Activated CD4-positive, alpha-beta T cell treated with anti-CD3 and anti-CD28 coated beads for 1 hour (primary cell): ENCODE data around the gene CNNM2.
"Not testable (repeated sequence)": the region's sequence is repeated elsewhere in the genome, so short reads cannot be mapped to it uniquely, and the experiment has no call there.

Experiments
- DNase-seq: peaks from one replicate; pipeline ENCODE4 v3.0.0-alpha.2; 2020

The CNNM2 gene

GRCh38 chr10:103042129-103042528 is 124.0 kb downstream of the CNNM2 start:
- DNase-seq: no peak

DNA sequence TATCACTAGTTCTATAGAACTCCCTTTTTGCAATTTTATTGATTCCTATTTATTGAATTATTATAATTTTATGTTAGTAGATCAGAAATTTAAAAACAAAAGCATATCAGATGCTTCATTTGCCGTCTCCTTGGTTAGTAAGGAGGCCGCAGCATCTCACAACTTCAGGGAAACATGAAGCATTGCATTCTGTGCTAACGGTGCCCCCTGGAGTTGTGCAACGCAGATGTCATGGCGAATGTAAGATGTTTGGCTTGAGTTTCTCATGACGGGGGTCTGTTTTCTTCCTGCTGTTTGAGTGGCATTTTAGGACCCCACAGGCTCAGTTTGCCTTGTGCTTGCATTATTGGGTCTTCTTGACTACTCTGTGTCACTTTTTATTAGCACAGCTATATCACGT is 124.8 kb downstream of the CNNM2 start:
- DNase-seq: no peak

DNA sequence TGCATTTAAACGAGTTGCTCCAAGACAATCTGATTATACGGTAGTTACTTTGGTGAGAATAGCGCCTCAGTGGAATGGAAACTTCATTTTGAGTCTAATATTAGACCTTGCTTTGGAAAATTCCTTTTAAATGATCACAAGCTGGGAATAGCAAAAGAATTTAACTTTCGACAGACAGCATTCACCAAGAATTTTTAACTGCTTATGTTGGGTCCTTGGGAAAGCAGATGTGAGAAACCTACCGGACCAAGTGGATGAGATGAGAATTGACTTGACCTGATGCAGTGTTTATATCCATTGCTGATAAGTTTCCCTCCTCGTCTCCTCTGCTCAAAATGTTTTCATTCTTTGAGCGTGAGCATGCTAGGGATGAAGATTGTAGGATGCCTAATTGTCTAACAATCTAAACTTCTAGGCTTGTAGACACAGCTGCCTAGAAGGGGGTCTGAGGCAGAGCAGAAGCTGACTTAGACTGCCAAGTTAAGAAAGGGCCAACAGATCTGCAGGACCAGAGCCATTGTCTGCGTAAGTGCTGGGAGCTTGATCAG is 126.9 kb downstream of the CNNM2 start:
- DNase-seq: no peak

DNA sequence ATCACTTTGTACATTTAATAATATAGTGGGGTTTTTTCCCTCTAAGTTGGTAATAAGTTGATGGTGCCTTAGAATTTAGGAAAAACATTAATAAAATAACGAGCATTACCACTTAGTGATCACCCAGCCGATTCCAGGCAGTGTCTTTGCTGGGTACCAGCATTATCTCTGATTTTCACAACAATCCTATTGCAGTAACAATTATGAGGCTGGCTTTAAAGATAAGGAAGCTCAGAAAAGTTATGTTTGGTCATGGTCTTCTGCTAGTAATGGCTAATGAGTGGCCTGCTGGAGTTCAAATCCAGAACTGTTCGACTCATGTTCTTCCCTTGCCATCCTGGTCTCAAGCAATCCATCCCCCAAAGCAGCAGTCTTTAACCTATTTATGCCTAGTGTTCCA is 127.9 kb downstream of the CNNM2 start:
- no peak for DNase-seq

DNA sequence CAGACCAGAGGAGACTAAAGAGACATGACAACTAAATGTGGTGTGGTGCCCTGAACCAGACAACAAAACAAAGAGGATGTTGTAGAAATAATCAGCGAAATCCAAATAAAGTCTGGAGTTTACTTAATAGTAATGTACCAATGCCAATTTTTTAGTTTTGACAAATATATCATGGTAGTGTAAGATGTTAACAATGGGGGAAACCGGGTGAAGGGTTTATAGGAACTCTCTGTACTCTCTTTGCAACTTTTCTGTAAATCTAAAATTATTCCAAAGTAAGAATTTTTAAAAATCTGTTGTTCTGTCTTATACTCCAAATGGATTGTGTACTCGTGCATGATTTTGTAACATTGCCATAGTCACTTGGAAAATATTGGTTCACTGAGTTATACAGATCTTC is 129.3 kb downstream of the CNNM2 start:
- DNase-seq: no peak

- DNase-seq: no peak
These were observed 131.1 kb downstream of the CNNM2 start for GRCh38 chr10:103049237-103049636.

- DNase-seq: no peak
These were observed 135.8 kb downstream of the CNNM2 start for GRCh38 chr10:103053659-103054581.

- no peak for DNase-seq
These were observed 136.5 kb downstream of the CNNM2 start for GRCh38 chr10:103054621-103055020.

DNA sequence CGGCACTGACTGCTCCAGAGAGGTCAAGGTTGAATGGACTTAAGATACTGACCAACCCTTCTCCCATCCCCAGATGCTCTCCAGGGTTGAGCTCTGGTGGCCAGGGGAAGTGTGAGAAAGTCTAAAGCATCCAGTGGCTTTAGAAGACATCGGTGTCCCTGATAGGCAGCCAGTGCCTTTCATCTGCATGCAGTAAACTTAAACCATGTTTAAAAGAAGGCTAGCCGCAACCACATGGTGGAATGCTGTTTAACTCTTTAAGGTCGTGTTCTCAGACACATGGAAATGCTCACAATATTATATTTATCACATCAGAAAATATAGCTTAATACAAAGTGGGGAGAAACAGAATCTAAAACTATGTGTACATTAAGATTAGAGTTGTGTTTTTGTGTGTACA is 137.0 kb downstream of the CNNM2 start:
- no peak for DNase-seq

DNA sequence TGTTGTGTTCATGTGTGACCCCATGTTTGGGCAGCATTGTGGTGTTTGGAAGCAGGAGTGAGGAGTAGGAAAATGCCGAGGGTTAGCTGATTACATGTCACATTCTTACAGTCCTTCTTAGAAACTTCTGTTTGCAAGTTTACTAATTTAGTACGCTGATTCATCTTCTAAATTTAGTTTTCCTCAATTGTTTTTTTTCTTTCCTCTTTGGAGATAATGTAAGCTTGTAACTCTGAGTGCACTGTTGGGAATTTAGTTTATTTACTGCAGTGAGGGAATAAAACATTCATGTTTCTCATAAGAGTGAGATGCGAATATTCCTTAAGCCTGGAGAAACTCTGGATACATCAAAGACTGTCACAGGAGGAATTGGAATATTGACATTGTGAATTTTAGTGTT is 139.9 kb downstream of the CNNM2 start:
- no peak for DNase-seq

- DNase-seq: no peak
These were observed 142.5 kb downstream of the CNNM2 start for GRCh38 chr10:103060575-103060974.

DNA sequence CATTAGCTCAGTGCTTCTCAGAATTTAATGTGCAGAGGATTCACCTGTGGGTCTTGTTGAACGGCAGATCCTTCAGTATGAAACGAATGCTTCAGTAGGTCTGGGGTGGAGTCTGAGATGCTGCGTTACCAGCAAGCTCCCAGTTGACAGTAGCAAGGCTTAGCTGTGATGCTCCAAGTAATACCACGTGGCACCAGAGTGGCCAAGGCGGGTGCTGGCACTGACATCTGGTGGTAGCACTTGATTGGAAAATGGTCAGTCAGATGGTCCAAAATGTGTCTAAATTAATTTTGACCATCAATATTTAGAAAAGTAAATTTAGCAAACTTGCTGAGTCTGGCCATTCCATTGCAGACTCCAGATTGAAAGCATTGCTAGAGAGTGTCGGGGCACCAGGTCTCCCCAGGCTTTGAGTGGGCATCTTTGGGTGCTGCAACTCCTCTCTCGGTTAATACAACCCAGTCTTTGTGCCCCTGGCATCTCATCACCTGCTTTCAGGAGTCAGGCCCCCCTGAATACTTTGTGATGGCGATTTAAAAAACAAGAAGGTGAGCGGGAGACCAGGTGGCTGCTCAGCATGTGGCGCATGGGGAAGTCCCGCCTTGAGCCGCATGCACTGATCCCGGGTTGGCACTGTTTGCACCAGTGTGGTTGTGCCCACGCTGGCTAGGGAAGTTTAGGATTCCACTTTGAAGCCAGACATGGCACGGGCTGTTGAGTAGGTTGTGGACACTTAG is 144.9 kb downstream of the CNNM2 start:
- DNase-seq: no peak

GRCh38 chr10:103064956-103065355 is 146.9 kb downstream of the CNNM2 start:
- no peak for DNase-seq

DNA sequence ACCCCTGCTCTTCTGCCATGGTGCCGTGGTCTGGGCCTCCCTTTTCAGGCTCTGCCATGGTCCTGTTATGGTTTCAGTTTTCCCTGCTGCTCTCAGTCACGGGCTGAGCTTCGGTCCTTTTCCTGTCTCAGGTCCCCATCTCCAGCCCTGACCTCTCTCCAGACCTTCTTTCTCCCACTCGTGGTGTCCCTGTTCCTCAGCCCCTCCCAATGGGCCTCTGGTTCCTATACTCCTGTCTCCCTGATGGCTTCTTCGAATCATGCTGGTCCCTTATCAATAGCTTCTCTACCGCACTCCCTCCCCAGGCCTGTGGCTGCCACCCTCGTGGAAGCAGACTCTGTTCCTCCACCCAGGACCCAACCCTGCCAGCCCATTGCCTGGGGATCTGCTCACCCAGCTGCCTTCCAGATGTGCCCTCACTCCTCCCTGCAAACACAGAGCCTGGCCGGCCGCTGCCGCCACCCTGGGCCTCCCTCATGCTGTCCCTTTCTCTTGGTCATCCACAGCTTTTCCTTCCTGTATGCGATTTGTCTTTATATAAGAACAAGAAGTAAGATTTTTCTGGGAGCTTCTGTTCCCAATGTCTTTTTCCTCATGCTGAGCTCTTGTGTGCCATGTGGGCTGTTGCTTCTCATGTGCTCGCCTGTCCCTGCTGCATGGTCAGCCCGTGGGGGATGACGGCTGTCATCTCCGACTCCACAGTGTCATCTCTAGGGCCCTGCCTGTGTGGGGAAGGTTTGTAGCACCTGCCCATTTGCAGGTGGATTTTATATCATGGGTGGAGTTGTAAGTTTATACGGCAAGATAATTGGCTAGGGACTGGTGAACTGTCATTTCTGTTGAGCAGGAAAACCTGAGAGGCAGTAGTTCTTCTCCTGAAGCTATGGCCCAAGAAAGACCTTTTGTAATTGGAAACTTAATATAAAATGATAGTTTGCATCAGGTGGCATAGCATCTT is 148.3 kb downstream of the CNNM2 start:
- DNase-seq: no peak

- not testable (repeated sequence) for DNase-seq
These were observed 149.0 kb downstream of the CNNM2 start for GRCh38 chr10:103067099-103067477.

- no peak for DNase-seq
These were observed 149.4 kb downstream of the CNNM2 start for GRCh38 chr10:103067484-103067883.

DNA sequence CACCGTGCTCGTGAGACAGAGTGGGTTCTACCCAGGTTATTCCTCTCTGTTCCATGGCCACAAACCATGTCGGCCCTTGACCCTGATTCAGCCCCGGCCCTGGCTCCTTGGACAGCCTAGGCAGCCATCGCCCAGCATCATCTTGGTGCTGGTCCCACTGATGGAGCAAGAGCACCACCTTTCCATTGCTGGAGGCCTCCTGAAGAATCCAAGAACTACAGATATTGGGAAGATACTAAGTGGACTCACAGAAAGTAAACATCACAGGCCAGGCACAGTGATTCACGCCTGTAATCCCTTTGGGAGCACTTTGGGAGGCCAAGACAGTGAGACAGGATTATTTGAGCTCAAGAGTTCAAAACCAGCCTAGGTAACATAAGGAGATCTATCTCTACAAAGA is 149.9 kb downstream of the CNNM2 start:
- no peak for DNase-seq

GRCh38 chr10:103069453-103070331 is 151.6 kb downstream of the CNNM2 start:
- peak; percentile 53 for DNase-seq

GRCh38 chr10:103072276-103072675 is 154.2 kb downstream of the CNNM2 start:
- no peak for DNase-seq

DNA sequence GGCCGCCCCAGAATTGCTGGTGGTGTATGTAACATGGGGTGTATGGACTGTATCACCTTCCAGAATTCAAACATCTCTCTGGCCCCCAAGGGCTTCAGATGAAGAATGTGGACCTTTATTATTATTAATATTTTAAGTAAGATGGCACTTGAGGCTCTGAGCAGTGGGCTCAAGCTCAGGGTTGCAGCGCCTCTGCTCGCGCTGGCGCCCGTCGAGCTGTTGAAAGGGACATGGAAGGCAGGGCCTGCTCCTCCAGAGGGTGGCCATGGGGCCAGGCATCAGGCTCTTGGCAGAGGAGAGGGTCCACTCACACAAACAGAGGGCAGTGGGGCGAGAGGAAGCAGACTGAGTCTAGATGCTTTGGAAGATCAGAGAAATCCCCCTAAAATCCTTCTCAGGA is 154.8 kb downstream of the CNNM2 start:
- no peak for DNase-seq

- no peak for DNase-seq
These were observed 158.9 kb downstream of the CNNM2 start for GRCh38 chr10:103077020-103077419.
